Mesendoderm (in vitro differentiated cells): ENCODE results near the gene TTL.
A peak's percentile ranks its signal among the peaks of the same experiment; 100 is the strongest.

ENCODE experiments used
- DNase-seq: peaks from one replicate; pipeline ENCODE4 v3.0.0; 2013
- H2AK5ac ChIP-seq: 2 replicates; pipeline ENCODE4 v1.6.1; 2013; ENCODE audit warnings: low read length, inconsistent platforms
- H2BK120ac ChIP-seq: 2 replicates; pipeline ENCODE4 v1.6.1; 2013; ENCODE audit warnings: low read depth, mild to moderate bottlenecking, low read length, moderate library complexity, mixed read lengths
- H2BK15ac ChIP-seq: replicated peaks from 2 replicates; pipeline ENCODE4 v1.6.1; 2013; ENCODE audit warnings: low read depth, mild to moderate bottlenecking, moderate library complexity
- H2BK5ac ChIP-seq: 2 replicates; pipeline ENCODE4 v1.6.1; 2013; ENCODE audit warnings: low read length, inconsistent platforms
- H3K18ac ChIP-seq: 2 replicates; pipeline ENCODE4 v1.6.1; 2013; ENCODE audit warnings: mild to moderate bottlenecking, low read length, mixed read lengths
- H3K23ac ChIP-seq: one replicate; pipeline ENCODE4 v1.6.1; 2013; ENCODE audit warnings: low read length
- H3K27ac ChIP-seq: 2 replicates; pipeline ENCODE4 v1.5.1; 2013; ENCODE audit warnings: low read depth, mild to moderate bottlenecking, inconsistent platforms, low read length, moderate library complexity
- H3K27me3 ChIP-seq: 2 replicates; pipeline ENCODE4 v1.6.1; 2013; ENCODE audit warnings: low read length, control low read depth, mild to moderate bottlenecking, inconsistent platforms; ENCODE audit not compliant: insufficient read depth, poor library complexity
- H3K36me3 ChIP-seq: 2 replicates; pipeline ENCODE4 v1.6.1; 2013; ENCODE audit warnings: low read length, inconsistent platforms; ENCODE audit not compliant: control insufficient read depth, insufficient read depth
- H3K4ac ChIP-seq: one replicate; pipeline ENCODE4 v1.6.1; 2013; ENCODE audit warnings: low read depth, mild to moderate bottlenecking, low read length, moderate library complexity
- H3K4me1 ChIP-seq: 2 replicates; pipeline ENCODE4 v1.6.1; 2013; ENCODE audit warnings: low read depth, low read length, inconsistent platforms; ENCODE audit not compliant: control insufficient read depth
- H3K4me2 ChIP-seq: 2 replicates; pipeline ENCODE4 v1.6.1; 2013; ENCODE audit warnings: low read length
- H3K4me3 ChIP-seq: 2 replicates; pipeline ENCODE4 v1.5.1; 2013; ENCODE audit warnings: mild to moderate bottlenecking, low read length
- H3K56ac ChIP-seq: one replicate; pipeline ENCODE4 v1.6.1; 2013; ENCODE audit warnings: low read length
- H3K79me1 ChIP-seq: 2 replicates; pipeline ENCODE4 v1.6.1; 2013; ENCODE audit warnings: low read length, inconsistent platforms
- H3K79me2 ChIP-seq: 2 replicates; pipeline ENCODE4 v1.6.1; 2013; ENCODE audit warnings: mild to moderate bottlenecking, low read length; ENCODE audit not compliant: control insufficient read depth, insufficient read depth
- H3K9ac ChIP-seq: 2 replicates; pipeline ENCODE4 v1.6.1; 2013; ENCODE audit warnings: low read length, inconsistent platforms
- H4K5ac ChIP-seq: one replicate; pipeline ENCODE4 v1.6.1; 2013; ENCODE audit warnings: low read length
- H4K8ac ChIP-seq: one replicate; pipeline ENCODE4 v1.6.1; 2013; ENCODE audit warnings: low read depth, mild to moderate bottlenecking, control low read depth, low read length, moderate library complexity
- whole genome bisulfite sequencing: extraction: QIAGEN DNeasy Blood & Tissue Kit; methylation state at CpG from one replicate; pipeline ENCODE4 v1.1.7; 2013; ENCODE audit warnings: low lambda C conversion rate, missing lambda C conversion rate; ENCODE audit not compliant: insufficient coverage; ENCODE audit errors: extremely low coverage; 5-methylcytosine and 5-hydroxymethylcytosine counted together

Gene TTL

DNA sequence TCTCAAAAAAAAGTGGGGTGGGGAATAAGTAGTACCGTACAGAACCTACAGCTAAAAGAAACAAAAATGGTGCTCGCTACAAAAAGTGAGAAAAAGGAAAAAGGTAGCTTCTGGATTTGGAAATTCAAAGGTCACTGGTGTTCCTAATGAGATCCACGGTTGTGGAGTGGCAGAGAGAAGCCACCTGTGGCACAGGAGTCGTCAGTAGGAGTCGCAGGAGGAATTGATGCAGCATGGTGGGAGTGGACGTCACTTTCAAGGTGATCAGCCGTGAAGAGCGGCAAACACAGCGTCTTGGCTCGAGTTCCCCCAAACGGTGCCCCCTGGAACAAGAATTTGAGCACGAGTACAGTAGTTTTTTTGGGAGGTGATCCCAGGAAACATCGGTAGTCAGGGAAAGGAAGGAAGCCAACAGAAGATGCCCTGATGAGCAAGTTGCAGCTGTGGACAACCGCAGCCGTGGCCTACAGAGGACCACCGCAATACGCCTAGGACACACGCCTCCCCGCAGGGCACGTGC lies 1.4 kb upstream of the TTL start:
- DNase-seq: peak; percentile 25
- Histone ChIP-seq H2BK15ac (no peak overlapping the region), H3K27ac (no peak overlapping the region), H3K18ac (no peak overlapping the region), H3K4ac (no peak overlapping the region), H3K36me3 (no peaks in the 10 kb centered on the region), H3K4me2 (peak overlapping the region; percentile 47), H3K9ac (peak overlapping the region; percentile 43), H4K8ac (no peak overlapping the region), H3K79me2 (peaks cover 14% of the 10 kb centered on the region), H4K5ac (no peak overlapping the region), H3K79me1 (peaks cover 8% of the 10 kb centered on the region), H3K4me3 (no peak overlapping the region), H3K23ac (no peak overlapping the region), H3K27me3 (no peaks in the 10 kb centered on the region), H3K56ac (peak overlapping the region; percentile 80), H2AK5ac (no peak overlapping the region), H3K4me1 (no peaks in the 10 kb centered on the region), H2BK5ac (no peak overlapping the region), H2BK120ac (no peak overlapping the region)
- no CpG with 5 or more reads among the region's 20 CpGs for WGBS

DNA sequence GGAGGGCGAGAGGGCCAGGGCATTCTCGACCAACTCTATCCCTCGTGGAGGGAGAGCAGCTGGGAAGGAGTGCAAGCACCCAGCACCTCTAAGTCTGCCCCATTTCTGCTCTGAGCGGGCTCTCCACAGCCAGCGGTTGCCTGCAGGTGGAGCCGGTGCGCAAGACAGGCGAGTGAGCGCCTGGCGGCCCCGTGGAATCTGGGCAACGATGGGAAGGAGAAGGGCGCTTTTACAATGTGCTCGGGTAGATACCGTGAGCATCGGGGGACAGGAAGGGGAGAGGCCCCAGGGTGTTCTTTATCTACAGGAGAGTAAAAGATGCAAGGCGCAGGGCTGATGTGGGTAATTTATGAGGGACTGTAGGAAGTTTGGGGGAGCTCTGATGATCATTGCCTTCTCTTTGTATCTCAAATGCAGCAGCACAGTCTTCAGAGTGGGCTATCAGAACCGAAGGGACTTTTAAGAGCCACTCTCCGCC lies 867 bp upstream of the TTL start:
- no peak overlapping the region for H2BK15ac ChIP-seq
- peaks cover 10% of the 10 kb centered on the region for H3K79me1 ChIP-seq
- H4K8ac ChIP-seq: peak overlapping the region; percentile 60
- H3K27me3 ChIP-seq: no peaks in the 10 kb centered on the region
- H3K4me2 ChIP-seq: peak overlapping the region; percentile 98
- H3K4me3 ChIP-seq: peak overlapping the region; percentile 78
- no peak overlapping the region for H3K4ac ChIP-seq
- DNase-seq: peak; percentile 86
- no peak overlapping the region for H3K23ac ChIP-seq
- whole genome bisulfite sequencing: no CpG with 5 or more reads among the region's 19 CpGs
- no peak overlapping the region for H2BK5ac ChIP-seq
- peak overlapping the region; percentile 79 for H3K27ac ChIP-seq
- no peaks in the 10 kb centered on the region for H3K4me1 ChIP-seq
- no peaks in the 10 kb centered on the region for H3K36me3 ChIP-seq
- peak overlapping the region; percentile 91 for H3K18ac ChIP-seq
- peak overlapping the region; percentile 89 for H3K56ac ChIP-seq
- no peak overlapping the region for H2AK5ac ChIP-seq
- H3K79me2 ChIP-seq: peaks cover 17% of the 10 kb centered on the region
- H2BK120ac ChIP-seq: no peak overlapping the region
- H4K5ac ChIP-seq: no peak overlapping the region
- H3K9ac ChIP-seq: peak overlapping the region; percentile 89

DNA sequence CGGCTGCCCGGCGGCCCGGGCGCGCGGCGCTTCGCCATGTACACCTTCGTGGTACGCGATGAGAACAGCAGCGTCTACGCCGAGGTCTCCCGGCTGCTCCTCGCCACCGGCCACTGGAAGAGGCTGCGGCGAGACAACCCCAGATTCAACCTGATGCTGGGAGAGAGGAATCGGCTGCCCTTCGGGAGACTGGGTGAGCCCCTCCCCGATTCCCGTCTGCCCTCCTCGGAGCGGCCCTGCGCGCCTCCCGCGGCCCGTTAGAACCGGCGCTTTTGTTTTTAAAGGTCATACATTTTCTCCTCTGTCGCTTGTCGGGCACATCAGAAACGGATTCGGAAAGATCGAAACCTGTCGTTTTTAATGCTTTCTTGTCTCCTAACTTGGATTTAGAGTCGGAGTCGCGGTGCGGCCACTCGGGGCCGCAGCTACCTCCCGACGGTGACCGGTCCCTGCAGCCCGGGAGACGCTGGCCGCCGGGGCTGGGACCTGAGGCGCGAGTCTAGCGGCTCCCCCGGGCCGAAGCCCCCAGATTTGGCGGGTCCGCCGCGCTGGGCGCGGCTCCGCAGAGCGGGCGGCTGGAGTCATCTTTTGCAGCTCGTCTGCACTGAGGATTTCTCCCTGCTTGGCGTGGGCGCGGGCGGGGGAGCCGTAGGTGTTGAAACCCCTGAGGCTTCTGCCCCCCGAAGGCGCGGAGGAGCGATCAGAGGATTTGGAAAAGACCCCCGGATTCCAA lies 519 bp downstream of the TTL start:
- Histone ChIP-seq H4K5ac (no peak overlapping the region), H3K23ac (no peak overlapping the region), H3K4me1 (no peaks in the 10 kb centered on the region), H3K9ac (peak overlapping the region; percentile 94), H2AK5ac (no peak overlapping the region), H3K27ac (peak overlapping the region; percentile 73), H3K56ac (peak overlapping the region; percentile 97), H3K4me2 (peak overlapping the region; percentile 89), H2BK120ac (no peak overlapping the region), H3K4ac (peak overlapping the region; percentile 96), H4K8ac (no peak overlapping the region), H3K36me3 (peaks cover 2% of the 10 kb centered on the region), H2BK5ac (peak overlapping the region; percentile 56), H3K4me3 (peak overlapping the region; percentile 93), H2BK15ac (no peak overlapping the region), H3K27me3 (no peaks in the 10 kb centered on the region), H3K79me2 (peaks cover 21% of the 10 kb centered on the region), H3K18ac (peak overlapping the region; percentile 88), H3K79me1 (peaks cover 15% of the 10 kb centered on the region)
- no CpG with 5 or more reads among the region's 77 CpGs for WGBS
- peak; percentile 56 for DNase-seq

DNA sequence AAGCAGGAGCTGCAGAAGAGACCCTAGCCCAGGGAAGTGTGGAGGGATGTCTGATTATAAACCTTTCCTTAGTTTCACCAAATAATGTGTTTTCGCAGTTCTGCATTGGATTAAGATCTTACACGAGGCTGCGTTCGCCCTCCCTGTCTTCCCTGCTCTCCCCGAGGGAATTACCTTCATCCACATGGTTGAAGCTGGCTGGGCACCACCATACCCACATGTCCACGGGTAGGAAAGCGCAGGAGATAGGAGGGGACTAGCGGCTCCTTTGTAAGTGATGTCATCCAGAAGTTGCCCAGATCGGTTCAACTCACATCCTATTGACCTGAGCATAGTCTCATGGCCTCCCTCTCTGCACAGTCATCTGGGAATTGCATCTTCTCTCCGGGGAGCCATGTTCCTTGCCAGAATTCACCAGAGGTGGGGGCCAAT lies 1.1 kb downstream of the TTL start:
- H3K23ac ChIP-seq: no peak overlapping the region
- H3K36me3 ChIP-seq: peaks cover 2% of the 10 kb centered on the region
- WGBS: no CpG with 5 or more reads among the region's 10 CpGs
- no peak overlapping the region for H4K8ac ChIP-seq
- no peak overlapping the region for H2BK120ac ChIP-seq
- H2BK5ac ChIP-seq: no peak overlapping the region
- H3K4me1 ChIP-seq: no peaks in the 10 kb centered on the region
- peak overlapping the region; percentile 93 for H3K4me3 ChIP-seq
- H3K79me1 ChIP-seq: peaks cover 21% of the 10 kb centered on the region
- H2BK15ac ChIP-seq: no peak overlapping the region
- peak overlapping the region; percentile 94 for H3K9ac ChIP-seq
- peak overlapping the region; percentile 88 for H3K18ac ChIP-seq
- H3K27ac ChIP-seq: no peak overlapping the region
- H2AK5ac ChIP-seq: no peak overlapping the region
- peak overlapping the region; percentile 97 for H3K56ac ChIP-seq
- peak overlapping the region; percentile 89 for H3K4me2 ChIP-seq
- peak; percentile 71 for DNase-seq
- peak overlapping the region; percentile 96 for H3K4ac ChIP-seq
- H3K27me3 ChIP-seq: no peaks in the 10 kb centered on the region
- peaks cover 23% of the 10 kb centered on the region for H3K79me2 ChIP-seq
- H4K5ac ChIP-seq: no peak overlapping the region

DNA sequence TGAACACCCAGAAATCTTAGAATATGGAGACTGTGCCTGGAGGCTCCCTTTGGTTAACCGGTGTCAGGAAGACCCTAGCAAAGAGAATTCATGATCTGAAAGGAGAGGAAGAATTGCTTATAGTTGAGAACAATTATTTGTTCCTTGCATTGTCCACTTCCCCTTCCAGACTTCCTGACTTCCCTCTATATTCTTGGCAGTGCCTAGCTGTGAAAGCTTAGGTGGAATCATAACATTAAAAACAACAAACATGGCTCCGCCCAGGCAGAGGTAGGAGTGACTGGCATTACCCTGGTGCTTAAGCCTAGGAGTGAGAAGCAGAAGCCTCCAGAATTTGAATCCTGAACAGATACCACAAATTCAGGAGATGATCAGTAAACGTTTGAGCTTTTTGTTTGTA lies 1.9 kb downstream of the TTL start:
- no peak for DNase-seq
- no CpG with 5 or more reads among the region's 3 CpGs for WGBS
- H3K4me2 ChIP-seq: no peak overlapping the region

More for the DNA sequence above, 1.9 kb downstream of the TTL start:
- Histone ChIP-seq H4K8ac (no peak overlapping the region), H3K23ac (no peak overlapping the region), H3K27ac (no peak overlapping the region), H3K36me3 (peaks cover 2% of the 10 kb centered on the region), H3K56ac (no peak overlapping the region), H3K18ac (no peak overlapping the region), H2BK120ac (no peak overlapping the region), H3K4me1 (no peaks in the 10 kb centered on the region), H3K9ac (no peak overlapping the region), H3K79me2 (peaks cover 26% of the 10 kb centered on the region), H2BK5ac (no peak overlapping the region), H3K4ac (no peak overlapping the region), H3K27me3 (no peaks in the 10 kb centered on the region), H4K5ac (no peak overlapping the region), H3K4me3 (no peak overlapping the region), H2BK15ac (no peak overlapping the region), H3K79me1 (peaks cover 22% of the 10 kb centered on the region), H2AK5ac (no peak overlapping the region)
